Measurements from ENCODE around the gene FAM237A. TPM values are rescaled to one million over a fixed set of nuclear protein-coding genes. Genes with fewer than 3 reads are reported as not detected.

The FAM237A gene
- total RNA-seq, 1 experiment from 2014 or later: not detected

DNA sequence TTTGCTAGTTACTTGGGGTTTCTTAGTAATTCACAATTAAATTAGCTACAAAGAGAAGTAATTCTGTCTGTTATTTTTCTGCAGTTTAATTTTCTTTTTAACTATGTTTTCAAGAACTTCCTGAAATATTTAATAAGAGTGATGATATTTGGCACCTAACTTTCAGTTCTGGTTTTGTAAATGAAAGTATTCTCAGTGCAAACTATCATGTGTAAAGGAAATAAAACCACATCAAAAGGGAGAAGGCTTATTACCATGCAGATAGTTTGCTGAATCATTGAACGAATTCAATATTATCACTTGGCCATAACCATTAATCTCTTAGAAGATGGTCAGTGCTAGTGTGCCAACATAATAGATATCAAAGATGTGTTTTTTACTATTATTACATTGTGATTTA lies 46.7 kb downstream of the FAM237A start:
- DNase-seq (ENCODE audit: low spot score): no peak

DNA sequence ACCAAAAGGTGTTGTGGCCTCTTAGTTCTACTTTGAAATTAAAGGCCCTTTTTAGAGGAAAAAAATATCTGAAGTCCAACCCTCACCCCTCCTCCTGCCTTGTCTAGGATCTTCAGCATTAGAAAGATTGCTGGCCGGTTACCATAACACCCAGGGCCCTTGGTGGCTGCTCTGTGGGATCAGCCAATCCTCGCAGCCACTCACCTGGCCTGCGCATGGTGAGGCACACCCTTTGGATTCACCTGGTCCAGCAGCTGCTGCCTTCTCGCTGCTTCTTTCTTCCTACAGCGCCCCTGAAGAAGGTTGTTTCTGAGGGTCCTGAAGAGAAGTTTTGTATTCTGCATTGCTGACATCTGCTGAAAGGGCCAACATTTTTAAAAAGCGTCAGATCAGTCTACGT lies 50.7 kb downstream of the FAM237A start:
- DNase-seq (ENCODE audit: low spot score): no peak

DNA sequence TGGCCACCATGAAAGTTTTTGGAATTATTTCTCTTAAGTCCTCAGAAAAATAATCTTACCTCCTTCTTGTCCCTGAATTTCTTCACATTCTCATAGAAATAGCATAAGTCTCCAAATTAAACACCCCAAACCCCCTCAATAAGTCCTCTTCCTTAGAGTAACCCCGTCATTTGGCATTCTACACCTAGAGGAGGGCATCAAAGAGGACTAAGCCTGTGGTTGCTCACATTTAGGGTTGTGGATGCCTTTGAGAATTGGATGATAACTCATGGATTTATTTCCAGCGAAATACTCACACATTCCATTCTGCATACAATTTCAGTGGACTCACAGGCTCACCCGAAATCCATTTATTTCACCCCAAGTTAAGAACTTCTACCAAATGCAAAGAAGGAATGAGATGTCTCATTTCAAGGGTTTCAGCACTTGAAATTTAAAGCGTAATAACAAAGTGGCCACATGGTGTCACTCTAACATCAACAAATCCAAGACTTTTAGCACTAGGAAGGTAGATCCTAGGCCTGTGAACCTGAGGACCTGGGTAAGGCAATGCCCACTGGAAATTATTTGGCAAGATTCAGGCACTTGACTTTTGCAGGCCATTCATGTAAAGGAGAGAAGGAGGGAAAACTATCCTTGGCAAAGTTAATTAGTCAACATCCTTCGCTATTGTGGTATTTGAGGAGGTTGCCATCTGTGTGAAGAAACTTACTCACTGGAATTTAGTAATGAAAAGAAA lies 51.3 kb downstream of the FAM237A start:
- DNase-seq (ENCODE audit: low spot score): peak; percentile 71

DNA sequence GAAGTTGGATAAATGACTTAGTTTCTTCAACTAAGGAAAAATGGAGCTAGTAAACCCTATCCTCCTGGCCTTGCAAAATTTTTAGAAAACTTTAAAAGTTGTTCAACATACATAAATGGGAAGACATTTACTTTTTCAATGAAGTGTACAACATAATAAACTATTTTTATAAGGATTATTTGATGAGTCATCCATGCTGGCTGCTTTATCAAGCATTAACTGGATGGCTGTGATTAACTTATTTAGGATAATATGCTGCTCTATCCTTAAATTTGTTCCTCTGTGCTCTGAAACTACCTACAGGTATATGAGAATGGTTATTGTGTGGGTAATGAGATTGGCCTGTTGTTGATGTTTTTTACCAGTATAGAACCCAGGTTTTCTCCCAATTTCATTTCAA lies 54.6 kb downstream of the FAM237A start:
- DNase-seq (ENCODE audit: low spot score): no peak

DNA sequence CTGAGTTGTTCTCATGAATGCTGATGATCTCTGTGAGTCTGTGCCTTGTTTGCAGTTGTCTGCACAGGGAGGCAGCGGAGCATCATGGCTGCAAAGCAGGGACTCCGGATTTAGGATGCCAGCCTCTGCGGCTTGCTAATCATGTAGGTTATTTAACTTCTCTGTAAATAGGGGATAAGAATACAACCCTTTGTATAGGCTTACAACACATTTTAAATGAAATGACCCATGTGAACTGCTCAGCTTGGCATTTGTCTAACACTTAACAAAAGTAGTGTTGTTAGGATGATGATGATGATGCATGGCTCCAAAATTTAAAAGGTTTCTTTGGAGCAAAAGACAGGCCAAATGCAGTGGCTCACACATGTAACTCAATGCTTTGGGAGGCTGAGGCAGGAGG lies 56.5 kb downstream of the FAM237A start:
- no peak for DNase-seq (ENCODE audit: low spot score)

Other genes starting within 250 kb of the FAM237A start
- gene ADAM23, start 199.0 kb upstream of the FAM237A start, total RNA-seq (2014; rRNA removed; shearing (Covaris generic)): not detected in 2 replicates
- not detected in 2 replicates for gene DYTN, start 75.9 kb downstream of the FAM237A start, total RNA-seq (2014; rRNA removed; shearing (Covaris generic))
- gene MDH1B, start 122.8 kb downstream of the FAM237A start, total RNA-seq (2014; rRNA removed; shearing (Covaris generic)): 0.44 TPM in 1 of 2 replicates, not detected in the other
- 15.7 and 17.0 TPM in 2 replicates for gene FASTKD2, start 123.1 kb downstream of the FAM237A start, total RNA-seq (2014; rRNA removed; shearing (Covaris generic))

Data from HT-29 (cell line).